HL-60/S4 treated with retinoic acid at 250 ng/mL for 4 days and 3 days (cell line): ENCODE measurements around the gene COA4.

Experiments used
- in situ Hi-C: fragments of 300-500 bp; cut with MboI; formaldehyde crosslinking; loops from 2 replicates; pipeline ENCODE4 v1.7.0; 2022; ENCODE audit warnings: low sequenced_read_pairs

COA4 gene

GRCh38 chr11:73866095-73866579, 10.5 kb downstream of the COA4 start:
- in situ Hi-C loops = no loop called here

GRCh38 chr11:73862986-73863385, 13.7 kb downstream of the COA4 start:
- in situ Hi-C loops = no loop called here

GRCh38 chr11:73860202-73860601, 16.4 kb downstream of the COA4 start:
- in situ Hi-C loops = no loop called here

GRCh38 chr11:73859671-73860070, 17.0 kb downstream of the COA4 start:
- in situ Hi-C loops = no loop called here

GRCh38 chr11:73856031-73856567, 20.5 kb downstream of the COA4 start:
- in situ Hi-C loops = no loop called here

GRCh38 chr11:73854680-73855079, 22.0 kb downstream of the COA4 start:
- in situ Hi-C loops = no loop called here

GRCh38 chr11:73852049-73852448, 24.6 kb downstream of the COA4 start:
- in situ Hi-C loops = no loop called here

- in situ Hi-C loops = no loop called here
Measured at GRCh38 chr11:73851046-73851764, 25.4 kb downstream of the COA4 start.

- in situ Hi-C loops = no loop called here
Measured at GRCh38 chr11:73839123-73839457, 37.6 kb downstream of the COA4 start.

- in situ Hi-C loops = no loop called here
Measured at GRCh38 chr11:73838443-73839122, 38.1 kb downstream of the COA4 start.

GRCh38 chr11:73833067-73833466, 43.6 kb downstream of the COA4 start:
- in situ Hi-C loops = no loop called here

- in situ Hi-C loops = no loop called here
Measured at GRCh38 chr11:73830261-73830660, 46.4 kb downstream of the COA4 start.
